HG03558 (cell line): ENCODE data around the gene TXNDC5.
"Not testable (repeated sequence)": the region's sequence is repeated elsewhere in the genome, so short reads cannot be mapped to it uniquely, and the experiment has no call there.

Experiments
- ATAC-seq: cut with Tn5 transposase; IDR thresholded peaks from one replicate; pipeline ENCODE4 v1.9.1; 2021; ENCODE audit warnings: moderate number of reproducible peaks; ENCODE audit not compliant: unreplicated experiment; ENCODE audit errors: extremely low read depth

Gene TXNDC5

DNA sequence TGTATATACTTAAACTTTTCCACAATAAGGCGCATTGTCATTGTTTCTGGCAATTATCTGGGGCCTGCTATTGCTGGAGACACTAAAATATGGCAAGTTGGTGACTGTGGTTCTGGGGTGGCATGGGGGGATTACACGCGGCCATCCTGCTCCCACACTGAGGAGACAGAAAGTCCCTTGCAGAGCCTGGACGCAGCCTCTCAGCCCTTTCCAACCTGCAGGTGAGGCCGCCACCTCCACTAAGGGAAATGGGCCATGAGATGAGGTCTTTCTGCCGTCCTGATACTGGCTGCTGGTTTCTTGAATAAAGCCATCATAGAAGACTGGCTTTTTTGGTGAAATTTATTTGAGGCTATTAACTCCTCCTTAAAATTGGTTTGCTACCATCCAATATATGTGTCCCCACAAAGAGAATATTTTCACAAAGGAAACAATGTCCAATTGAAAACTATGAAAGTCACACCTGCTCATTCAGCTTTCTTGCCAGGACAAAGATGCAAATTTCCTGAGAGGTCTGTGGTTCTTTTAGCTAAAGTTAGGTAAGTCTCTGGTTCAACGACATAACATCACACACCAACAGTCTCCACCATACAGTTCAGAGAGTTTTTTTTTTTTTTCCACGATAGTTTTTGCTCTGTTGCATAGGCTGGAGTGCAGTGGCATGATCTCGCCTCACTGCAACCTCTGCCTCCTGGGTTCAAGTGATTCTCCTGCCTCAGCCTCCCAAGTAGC lies 13.0 kb downstream of the TXNDC5 start:
- ATAC-seq: no peak

DNA sequence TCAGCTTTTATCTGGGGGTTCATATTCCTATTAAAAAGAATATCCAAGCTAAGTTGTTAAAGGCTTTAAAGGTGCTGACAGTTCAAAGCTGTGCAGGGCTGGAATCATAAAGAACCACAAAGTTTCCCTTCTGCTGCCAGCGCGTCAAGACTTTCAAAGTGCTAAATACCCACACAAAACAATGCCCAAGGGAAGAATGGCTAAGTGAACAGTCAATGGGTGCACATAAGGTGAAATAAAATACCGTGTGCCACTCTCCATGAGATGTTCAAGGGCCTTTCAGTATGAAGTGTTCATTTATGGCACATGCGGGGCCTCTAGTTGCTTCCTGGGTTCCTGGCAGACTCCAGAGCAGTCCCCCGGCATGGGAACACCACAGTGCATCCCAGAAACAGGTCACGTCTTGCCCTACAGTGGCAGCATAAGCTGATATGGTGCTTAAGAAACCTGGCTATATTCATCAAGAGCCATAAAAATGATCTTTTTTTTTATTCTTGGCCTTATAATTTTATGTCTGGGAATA lies 14.1 kb downstream of the TXNDC5 start:
- ATAC-seq: no peak

DNA sequence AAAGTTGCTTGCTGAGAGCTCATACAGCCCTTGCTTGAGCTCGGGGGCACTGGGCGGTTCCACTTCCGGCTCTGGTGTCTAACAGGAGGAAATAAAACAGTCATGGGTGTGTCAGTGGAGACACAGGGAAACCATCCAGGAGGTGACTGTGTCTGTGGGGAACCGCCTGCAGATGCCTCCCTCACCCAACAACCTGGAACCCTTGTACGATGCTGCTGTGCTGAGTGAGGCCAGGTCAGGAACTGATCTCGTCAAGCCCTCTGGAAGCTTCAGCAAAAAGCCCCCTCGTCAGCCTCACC lies 15.5 kb downstream of the TXNDC5 start:
- ATAC-seq: no peak

DNA sequence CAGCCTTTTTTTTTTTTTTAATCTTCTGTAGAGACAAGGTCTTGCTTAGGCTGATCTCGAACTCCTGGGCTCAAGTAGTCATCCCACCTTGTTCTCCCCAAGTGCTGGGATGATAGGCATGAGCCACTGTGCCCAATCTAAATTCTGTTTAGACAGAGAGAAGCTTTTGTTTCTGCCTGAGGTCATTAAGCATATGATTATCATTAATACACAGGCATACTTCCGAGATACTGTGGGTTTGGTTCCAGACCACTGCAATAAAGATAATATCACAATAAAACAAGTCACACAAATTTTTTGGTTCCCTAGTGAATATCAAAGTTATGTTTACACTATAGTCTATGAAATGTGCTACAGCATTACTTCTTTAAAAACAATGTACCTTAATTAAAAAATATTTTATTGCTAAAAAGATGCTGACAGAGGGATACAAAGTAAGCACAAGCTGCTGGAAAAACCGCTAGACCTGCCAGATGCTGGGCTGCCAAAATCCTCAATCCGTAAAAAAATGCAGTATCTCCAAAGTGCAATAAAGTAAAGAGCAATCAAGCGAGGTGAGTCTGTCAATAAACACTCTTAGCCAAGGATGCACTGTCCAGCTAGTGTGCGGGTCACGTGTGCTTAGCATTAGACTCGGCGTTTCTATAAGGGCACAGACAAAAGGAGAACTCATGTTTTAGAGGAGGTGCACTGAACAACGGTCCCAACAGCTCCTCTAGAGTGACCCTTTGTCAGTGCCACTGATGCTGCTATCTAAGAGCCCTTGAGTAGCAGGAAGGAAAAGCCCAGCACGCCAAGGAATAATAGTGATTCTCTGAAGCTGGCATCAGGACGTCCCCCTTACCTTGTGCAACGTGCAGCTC lies 16.1 kb downstream of the TXNDC5 start:
- ATAC-seq: no peak

DNA sequence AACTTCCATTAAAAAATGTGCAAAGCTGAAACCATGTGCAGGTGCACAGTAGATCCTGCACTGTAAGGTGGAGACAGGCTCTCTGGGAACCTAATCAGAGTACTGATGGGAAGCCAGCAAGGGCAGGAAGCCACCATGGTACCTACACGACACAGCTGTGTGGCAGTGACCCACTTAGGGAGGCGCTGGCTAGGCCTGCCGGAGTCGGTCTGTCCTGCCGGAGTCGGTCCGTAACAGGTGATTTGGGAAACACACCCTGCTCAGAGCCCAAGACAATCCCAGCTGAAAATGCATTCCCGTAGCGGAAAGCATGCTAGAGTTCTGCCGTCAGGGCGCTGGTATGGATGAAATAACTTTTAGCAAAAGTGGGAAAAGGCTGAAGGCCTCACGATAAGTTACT lies 17.2 kb downstream of the TXNDC5 start:
- ATAC-seq: no peak

DNA sequence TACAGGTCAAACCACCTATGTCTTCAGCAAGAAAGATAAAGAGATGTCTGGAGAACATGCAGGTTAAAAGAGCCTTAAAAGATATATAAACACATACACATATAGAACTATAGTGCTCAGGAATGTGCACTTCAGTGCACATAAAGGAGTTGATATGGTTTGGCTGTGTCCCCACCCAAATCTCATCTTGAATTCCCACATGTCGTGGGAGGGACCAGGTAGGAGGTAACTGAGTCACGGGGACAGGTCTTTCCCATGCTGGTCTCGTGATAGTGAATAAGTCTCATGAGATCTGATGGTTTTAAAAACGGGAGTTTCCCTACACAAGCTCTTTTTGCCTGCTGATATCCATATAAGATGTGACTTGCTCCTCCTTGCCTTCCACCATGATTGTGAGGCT lies 18.2 kb downstream of the TXNDC5 start:
- ATAC-seq: not testable (repeated sequence)

DNA sequence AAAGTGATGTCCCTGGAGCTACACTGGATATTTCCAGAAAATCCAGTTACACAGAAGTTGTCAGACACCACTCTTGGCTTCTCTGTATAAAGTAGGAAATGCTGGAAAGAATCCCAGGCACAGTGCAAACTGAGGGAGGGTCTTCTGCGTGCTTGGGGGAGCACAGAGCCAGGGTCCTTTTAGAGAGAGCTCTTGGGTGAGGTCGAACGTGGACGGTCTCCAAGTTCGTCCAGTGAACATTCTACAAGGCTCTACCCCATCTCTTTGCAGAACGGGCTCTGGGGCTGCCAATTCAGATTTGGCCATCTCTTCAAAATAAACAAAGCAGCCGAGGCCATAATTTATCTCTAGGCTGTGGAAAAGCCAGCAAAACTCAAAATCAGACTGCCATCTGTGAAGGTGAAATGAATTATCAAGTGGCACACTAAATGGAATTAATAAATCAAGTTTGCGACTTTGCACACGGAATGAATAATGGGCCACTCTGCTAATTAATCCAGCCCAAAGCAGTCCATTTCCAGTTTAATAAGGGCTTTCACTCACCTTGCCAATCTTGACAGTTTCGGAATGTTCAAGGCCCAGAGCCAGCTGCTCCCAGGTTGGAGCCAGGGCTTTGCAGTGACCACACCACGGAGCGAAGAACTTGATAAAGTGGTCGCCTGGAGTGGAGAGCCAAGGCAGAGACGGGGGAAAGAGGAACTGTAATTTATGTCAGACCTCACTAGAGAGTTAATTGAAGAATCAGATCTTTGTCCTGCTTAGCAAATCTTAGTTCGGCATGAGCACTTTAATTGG lies 19.3 kb downstream of the TXNDC5 start:
- ATAC-seq: no peak

DNA sequence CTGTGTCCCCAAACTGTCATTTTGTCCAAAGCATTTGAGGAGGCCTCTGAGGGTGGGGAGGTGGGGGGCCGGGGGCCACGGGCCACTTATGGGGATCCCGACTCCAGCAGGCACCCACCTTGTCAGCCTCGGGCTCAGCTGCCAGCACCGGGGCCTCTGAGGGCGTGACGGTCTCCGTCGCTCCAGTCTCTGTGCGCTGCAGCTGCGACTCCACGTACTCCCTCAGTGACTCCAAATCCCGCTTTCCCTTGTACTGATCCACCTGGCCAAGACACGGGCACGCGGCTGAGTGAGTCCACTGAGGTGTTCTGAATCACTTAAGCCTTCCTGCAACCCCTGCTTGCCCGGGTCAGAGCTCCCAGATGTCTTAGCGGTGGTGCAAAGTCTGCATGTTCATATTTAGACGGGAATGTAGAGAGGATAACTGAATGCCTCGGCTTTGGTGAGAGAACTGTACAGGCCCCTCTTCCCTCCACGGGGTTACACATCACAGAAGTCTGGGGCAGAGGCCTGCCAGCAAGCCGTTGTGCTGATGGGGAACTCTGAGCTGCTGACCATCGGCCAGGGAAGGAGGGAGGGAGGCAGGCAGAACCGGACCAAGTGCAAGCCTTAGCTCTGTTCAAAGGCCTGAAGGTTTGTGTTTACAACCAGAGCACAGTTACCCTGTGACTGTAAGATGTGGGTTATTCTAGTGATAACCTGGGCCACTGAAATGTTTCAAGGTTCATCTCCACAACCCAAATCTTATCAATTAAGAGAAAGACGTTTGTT lies 21.8 kb downstream of the TXNDC5 start:
- ATAC-seq: no peak

DNA sequence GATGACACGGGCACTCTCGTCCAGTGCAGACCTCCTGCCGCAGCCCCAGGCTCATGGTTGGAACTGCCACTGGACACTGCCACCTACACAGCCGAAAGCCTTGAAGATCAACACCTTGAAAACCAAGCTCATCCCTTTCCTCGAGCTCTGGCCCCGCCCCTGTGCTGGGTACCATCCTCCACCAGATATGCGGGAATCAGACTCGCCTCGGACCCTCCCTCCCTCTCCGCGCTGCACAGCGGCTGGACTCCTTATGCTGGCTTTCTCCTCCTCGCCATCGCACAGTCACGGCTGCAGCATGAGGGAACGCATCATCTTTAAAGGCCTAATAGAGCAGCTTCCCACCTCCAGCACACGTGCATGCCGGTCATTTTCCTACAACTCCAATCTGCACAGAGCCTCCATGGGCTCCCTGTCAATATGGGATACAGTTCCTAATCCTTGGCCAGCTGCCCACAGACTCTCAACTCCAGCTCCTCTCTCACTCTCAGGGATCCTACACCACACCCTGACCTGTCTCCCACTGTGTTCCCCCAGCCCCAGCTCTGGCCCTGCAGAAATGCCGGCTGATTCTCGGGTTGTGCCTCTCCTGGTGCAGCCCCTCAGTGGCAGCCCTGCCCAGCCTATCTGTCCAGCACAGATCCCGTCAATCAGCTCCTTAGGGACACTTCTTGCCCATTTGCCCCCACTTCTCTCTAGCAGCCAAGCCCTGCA lies 23.2 kb downstream of the TXNDC5 start:
- ATAC-seq: no peak

DNA sequence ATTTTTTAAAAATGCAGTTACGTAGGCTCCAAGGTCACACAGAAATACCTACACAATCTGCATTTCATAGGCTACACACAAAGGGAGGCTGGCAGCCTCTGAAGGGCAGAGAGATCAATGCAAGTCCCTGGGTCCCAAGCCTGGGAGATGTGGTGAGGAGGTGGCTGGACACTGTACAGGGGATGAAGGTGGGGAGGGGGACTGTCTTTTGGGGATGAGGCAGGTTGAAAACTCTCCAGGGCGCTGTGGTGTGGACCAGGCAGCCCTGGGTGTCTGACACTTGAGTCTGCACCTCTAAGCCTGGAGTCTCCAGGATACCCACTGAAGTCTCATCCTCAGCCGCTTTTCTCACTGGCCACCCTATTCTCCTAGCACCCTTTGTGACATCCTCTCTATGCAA lies 24.5 kb downstream of the TXNDC5 start:
- ATAC-seq: no peak

DNA sequence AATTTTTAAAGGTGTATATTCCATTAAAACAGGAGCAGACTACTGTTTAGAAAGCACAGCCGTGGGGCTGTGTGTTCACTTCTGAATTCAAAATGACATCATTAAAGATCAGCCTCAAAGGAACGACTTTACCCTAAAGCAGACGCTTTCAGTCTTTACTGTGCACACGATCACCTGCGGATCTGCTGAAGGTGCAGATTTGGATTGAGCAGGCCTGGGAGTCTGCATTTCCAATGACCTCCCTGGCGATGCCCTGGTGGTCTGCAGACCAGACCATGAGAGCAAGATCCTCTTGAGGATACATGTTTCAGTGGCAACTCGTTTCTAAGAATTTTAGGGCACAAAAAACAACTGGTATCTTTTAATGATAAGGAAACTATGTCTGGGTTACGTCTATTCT lies 27.2 kb downstream of the TXNDC5 start:
- ATAC-seq: no peak

DNA sequence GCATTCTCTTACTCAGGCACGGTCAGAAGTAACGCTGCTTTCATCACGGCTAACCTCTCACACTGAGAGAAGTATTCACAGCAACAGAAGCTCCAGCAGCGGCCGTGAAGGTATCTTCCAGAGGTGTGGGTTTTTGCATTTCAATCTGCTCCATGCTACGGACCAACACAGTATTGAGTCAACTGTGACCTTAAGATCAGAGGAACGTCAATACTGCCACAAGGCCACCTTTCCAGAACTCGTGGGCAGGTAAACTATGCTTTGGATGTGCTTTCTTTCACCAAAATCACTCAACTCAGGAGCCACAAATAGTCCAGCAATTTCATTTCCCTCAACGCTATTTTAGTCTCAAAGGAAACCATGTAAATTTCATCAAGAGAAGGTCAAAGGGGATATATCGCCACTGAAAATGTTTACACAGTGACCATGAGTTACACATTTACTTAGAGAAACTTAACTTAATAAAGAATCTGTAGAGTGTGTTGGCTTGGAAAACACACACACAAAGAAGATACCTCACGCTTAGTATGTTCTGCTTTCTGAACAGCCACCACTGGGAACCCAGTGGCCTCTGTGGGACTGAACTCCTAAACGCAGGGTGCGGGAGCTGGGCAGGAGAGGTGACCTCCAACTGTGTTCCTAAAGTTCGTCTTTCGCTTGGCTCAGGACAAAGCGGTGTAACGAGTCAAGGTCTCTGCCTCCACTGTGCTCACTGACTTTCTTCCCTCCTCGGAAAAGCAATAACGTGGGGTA lies 27.9 kb downstream of the TXNDC5 start:
- ATAC-seq: no peak

DNA sequence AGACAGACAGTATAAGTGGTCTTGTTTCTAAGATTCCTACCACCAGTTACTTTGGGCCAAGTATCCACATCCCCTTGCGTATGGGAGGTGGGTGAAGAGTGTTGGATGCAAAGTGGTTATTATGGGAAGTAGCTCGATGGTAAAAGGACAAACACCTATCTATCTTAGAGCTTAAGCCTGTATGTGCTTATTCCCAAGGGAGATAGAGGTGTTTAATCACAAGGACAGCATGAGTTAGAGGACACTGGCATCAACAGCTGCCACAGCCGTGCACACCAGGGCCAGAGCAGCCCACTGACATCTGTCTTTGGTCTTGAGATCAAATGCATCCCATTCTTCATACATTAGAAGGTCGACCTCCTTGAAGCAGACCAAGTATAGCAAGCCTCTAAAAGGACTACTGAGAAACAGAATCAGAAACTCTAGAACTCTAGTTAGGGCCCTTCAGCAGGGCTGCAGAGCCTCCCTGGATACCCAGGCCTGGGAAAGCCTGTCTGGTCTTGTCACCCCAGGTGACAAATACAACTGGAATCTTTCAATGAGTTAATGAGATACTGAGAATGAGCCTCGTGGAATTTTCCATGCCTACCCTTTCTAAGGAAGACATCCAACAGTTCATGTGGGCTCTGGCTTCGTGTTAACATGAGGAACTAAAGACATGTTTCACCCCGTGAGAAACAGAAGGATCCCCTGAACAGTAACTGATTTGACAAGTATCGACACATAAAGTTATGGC lies 28.7 kb downstream of the TXNDC5 start:
- no peak for ATAC-seq

DNA sequence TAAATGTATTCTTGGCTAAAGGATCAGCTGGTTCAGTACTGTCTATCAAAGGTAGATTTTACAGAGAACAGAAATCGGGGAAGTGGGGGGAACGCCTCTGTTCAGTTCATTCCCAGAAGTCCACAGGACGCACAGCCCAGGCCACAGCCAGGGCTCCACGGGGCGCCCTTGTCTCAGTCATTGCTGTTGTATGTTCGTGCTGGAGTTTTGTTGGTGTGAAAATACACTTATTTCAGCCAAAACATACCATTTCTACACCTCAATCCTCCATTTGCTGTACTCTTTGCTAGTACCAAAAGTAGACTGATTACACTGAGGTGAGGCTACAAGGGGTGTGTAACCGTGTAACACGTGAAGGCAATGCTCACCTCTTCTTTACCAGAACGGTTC lies 29.9 kb downstream of the TXNDC5 start:
- no peak for ATAC-seq

DNA sequence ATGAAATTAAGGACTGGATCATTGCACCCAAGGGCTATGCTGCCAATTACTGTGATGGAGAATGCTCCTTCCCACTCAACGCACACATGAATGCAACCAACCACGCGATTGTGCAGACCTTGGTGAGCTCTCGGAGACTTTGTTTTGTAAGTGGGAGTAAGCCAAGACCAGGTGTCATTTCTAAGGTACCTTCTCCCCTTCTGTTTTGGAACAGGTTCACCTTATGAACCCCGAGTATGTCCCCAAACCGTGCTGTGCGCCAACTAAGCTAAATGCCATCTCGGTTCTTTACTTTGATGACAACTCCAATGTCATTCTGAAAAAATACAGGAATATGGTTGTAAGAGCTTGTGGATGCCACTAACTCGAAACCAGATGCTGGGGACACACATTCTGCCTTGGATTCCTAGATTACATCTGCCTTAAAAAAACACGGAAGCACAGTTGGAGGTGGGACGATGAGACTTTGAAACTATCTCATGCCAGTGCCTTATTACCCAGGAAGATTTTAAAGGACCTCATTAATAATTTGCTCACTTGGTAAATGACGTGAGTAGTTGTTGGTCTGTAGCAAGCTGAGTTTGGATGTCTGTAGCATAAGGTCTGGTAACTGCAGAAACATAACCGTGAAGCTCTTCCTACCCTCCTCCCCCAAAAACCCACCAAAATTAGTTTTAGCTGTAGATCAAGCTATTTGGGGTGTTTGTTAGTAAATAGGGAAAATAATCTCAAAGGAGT lies 30.4 kb downstream of the TXNDC5 start:
- no peak for ATAC-seq

DNA sequence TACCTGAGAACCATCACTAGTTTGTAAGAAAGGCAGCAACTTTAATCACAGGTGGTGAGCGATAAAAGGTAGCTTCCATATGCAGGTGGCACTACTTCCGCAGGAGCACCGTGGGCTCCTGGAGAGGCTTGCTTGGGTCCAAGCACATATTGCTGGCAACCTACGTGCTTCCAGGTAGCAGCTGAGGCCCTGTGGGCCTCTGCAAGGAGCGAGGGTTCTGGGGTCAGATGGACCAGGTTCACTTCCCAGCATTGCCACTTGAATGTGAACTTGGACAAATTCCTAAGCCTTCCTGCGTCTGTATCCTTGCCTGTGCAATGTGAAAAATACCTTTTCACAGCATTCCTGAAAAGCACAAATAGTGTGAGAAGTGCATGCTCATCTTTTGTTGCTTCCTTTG lies 31.0 kb downstream of the TXNDC5 start:
- ATAC-seq: no peak

DNA sequence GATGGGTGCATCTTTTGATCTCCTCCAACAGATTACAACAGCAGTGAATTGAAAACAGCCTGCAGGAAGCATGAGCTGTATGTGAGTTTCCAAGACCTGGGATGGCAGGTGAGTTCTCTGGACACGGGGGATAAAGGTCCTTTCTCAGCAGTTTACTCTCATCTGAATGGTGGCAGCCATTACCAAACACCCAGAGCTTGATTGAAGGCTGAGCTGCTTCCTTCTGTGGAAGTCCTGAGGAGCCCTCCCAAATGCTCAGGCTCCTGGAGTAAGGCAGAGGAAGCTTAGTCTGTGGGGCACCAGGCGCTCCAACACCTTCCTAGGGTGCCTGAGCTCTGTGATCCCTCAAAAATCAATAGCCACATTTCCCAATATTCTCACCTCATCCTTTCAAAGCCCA lies 31.5 kb downstream of the TXNDC5 start:
- ATAC-seq: no peak
